ENCODE data around the gene C2orf68.
"Not testable (repeated sequence)": the region's sequence is repeated elsewhere in the genome, so short reads cannot be mapped to it uniquely, and the experiment has no call there.

DNA sequence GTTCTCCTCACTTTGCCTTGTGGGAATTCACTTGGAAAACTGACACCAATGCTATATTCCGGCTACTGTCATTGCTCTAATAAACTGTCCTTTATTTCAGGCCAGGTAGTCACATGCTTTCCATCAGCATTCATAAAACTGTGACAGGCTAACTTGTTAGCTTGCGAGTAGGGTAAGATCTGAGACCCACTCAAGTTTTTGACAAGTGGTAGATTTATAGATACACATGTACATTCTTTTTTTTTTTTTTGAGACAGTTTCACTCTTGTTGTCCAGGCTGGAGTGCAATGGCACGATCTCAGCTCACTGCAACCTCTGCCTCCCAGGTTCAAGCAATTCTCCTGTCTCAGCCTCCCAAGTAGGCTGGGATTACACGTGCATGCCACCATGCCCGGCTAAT, 5.9 kb upstream of the C2orf68 start:
- TF ChIP-seq, protein P1, sequence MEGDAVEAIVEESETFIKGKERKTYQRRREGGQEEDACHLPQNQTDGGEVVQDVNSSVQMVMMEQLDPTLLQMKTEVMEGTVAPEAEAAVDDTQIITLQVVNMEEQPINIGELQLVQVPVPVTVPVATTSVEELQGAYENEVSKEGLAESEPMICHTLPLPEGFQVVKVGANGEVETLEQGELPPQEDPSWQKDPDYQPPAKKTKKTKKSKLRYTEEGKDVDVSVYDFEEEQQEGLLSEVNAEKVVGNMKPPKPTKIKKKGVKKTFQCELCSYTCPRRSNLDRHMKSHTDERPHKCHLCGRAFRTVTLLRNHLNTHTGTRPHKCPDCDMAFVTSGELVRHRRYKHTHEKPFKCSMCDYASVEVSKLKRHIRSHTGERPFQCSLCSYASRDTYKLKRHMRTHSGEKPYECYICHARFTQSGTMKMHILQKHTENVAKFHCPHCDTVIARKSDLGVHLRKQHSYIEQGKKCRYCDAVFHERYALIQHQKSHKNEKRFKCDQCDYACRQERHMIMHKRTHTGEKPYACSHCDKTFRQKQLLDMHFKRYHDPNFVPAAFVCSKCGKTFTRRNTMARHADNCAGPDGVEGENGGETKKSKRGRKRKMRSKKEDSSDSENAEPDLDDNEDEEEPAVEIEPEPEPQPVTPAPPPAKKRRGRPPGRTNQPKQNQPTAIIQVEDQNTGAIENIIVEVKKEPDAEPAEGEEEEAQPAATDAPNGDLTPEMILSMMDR (conservative IDR thresholded peaks at IDR 0.05 in 1 of 2, IDR thresholded peaks at IDR 0.05 in 1 of 2; ENCODE audit: extremely low read depth in 1 of 2, insufficient read depth in 1 of 2, low read depth in 1 of 2, low read length in 2 of 2) = not testable (repeated sequence)
- not testable (repeated sequence) for TF ChIP-seq EZH2 (IDR thresholded peaks at IDR 0.05; ENCODE audit: borderline replicate concordance, low read length)
